HG02840 (cell line): Measurements from ENCODE around the gene IQGAP2.
"Not testable (repeated sequence)": the region's sequence is repeated elsewhere in the genome, so short reads cannot be mapped to it uniquely, and the experiment has no call there.

Source experiments
- ATAC-seq: cut with Tn5 transposase; IDR thresholded peaks from one replicate; pipeline ENCODE4 v1.9.1; 2021; ENCODE audit warnings: mild to moderate bottlenecking, moderate library complexity, moderate number of reproducible peaks; ENCODE audit not compliant: unreplicated experiment, low FRiP score

Gene IQGAP2

GRCh38 chr5:76595755-76596481, 192.8 kb downstream of the IQGAP2 start:
- ATAC-seq = no peak

- no peak for ATAC-seq
Measured at GRCh38 chr5:76598531-76598930, 195.4 kb downstream of the IQGAP2 start.

DNA sequence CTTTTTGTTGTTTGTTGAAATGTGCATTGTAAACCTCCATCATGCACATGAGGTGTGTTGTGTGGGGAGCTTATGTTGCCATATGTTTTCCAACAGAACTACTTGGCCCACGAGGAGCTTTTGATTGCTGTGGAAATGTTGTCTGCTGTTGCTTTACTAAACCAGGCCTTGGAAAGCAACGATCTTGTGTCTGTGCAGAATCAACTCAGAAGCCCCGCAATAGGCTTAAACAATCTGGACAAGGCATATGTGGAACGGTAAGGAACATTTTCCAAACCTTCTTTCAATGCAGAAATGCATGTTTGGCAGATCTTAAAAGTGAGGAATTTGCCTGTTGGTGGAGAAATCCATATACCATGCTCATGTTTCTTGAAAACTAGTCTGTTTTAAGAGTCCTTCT, 197.6 kb downstream of the IQGAP2 start:
- no peak for ATAC-seq

DNA sequence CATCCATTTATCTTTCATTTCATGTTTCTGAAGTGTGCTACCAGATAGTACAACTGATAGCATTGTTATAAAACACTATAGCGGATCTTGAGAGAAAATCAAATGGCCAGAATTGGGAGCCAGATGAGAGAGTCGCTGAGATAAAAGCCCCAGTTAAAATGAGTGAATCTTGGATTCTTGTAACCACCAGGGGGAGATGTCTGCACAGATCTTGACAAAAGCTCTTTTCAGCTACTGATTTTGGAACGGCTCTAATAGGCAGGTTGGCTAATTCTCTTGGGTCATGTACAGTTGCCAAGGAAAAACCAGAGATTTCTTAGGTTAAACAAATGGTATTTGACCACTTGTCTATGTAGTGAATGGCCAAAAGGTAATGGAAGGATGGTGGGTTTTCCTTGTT, 198.4 kb downstream of the IQGAP2 start:
- no peak for ATAC-seq

DNA sequence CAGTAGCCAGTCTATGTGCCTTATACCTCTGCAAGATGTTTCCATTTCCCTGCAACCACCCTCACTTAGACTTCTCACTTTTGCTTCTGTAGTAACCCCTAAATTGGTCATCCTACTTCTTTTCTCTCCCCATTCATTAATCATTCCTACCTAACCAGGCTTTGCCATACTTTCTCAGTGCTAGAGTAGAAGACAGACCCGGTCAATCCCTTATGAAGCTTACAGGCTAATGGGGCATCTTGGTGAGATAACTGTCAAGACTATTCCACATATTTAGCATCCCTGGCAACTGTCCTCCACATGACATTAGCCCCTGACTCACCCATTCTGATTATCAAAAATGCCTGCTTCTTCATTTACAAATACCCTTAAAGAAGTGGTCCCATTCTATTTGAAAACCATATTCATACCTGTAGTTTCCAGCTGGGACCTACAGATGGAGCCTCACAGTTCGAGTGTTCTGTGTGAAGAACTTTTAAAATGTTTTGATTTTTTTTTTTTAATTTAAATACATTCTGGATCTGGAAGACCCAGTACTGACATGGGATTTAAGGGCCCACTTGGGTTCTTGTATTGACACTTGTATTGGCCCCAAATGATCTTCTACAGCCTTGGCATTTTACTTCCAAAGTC, 199.1 kb downstream of the IQGAP2 start:
- ATAC-seq = no peak

- ATAC-seq = not testable (repeated sequence)
Measured at GRCh38 chr5:76603991-76604390, 200.9 kb downstream of the IQGAP2 start.

- no peak for ATAC-seq
Measured at GRCh38 chr5:76604838-76605237, 201.8 kb downstream of the IQGAP2 start.

GRCh38 chr5:76606701-76607100, 203.6 kb downstream of the IQGAP2 start:
- no peak for ATAC-seq

- no peak for ATAC-seq
Measured at GRCh38 chr5:76607353-76607871, 204.3 kb downstream of the IQGAP2 start.

GRCh38 chr5:76608833-76609232, 205.7 kb downstream of the IQGAP2 start:
- no peak for ATAC-seq

DNA sequence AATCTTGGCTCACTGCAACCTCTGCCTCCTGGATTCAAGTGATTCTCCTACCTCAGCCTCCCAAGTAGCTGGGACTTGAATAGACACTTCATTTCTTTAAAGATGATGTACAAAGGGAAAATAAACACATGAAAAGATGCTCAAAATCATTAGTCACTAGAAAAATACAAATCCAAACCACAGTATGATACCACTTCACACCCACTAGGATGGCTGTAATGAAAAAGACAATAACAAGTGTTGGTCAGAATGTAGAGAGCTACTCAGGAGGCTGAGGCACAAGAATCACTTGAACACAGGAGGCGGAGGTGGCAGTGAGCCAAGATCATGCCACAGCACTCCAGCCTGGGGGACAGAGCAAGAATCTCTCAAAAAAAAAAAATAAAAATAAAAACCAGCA, 207.1 kb downstream of the IQGAP2 start:
- ATAC-seq = no peak

GRCh38 chr5:76612942-76613341, 209.9 kb downstream of the IQGAP2 start:
- ATAC-seq = no peak

GRCh38 chr5:76615759-76616158, 212.7 kb downstream of the IQGAP2 start:
- ATAC-seq = no peak

DNA sequence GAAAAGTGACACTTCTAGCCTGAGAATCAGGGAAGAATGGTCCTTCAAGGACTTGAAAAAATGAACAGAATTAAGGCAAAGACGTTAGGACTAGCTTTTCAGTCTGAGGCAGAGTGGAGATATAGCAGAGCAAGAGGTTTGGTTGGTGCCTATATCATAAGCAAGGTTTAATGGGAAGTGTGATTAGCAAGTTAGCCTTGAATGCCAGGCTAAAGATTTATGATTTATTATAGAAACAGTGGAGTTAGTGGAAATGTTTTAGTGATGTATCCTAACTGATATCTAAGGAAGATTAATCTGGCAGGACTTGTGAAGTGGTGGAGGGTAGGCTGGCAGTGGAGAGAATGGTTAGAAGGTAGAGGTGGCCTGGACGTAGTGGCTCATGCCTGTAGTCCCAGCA, 213.1 kb downstream of the IQGAP2 start:
- no peak for ATAC-seq

DNA sequence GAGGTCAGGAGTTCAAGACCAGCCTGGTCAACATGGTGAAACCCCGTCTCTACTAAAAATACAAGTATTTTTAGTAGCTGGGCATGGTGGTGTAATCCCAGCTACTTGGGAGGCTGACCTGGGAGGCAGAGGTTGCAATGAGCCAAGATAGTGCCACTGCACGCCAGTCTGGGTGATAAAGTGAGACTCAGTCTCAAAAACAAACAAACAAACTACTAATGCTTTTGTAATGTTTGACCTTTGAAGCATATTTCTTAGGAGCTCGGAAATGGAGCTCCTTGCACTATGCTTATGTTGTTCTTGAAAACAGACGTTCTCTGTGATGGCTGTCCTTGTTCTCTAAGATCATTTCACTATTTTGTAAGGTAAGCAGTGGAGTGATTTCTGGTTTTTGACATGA, 214.1 kb downstream of the IQGAP2 start:
- no peak for ATAC-seq

DNA sequence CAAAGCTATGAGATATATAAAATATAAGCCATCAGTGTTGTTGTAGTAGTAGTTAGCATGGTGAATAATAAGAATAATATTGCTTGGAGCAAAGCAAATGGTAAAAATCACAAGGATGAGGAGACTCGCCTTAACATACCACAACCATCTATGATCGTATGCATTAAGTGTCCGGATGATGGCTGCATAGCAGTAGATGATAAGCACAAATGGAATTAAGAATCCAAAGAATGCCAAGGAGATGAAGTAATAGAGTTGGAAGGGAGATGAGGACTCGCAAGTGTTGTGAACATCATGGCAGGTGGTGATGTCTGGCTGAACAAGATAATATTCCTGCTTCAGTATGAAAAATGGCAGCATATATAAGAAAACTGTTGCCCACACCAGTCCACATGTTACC, 214.6 kb downstream of the IQGAP2 start:
- ATAC-seq = no peak

- ATAC-seq = no peak
Measured at GRCh38 chr5:76620166-76620565, 217.1 kb downstream of the IQGAP2 start.

DNA sequence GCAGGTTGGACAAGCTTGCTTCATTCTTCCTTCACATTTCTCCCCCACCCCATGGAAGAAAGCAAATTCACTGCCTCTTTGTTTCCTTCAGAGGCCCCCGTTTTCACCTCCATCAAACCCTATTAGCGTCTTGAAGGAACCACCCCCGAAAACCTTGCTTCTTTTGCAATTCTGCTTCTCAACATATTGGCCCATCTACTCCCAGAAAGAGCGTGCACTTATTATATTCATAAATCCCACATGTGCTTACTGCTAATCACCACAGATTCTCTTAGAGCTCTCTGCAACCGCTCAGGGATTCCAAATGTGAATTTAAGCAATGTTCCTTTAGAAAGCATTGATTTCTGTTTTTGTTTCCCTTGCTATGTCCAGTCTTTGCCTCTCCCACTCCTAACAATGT, 219.0 kb downstream of the IQGAP2 start:
- no peak for ATAC-seq

DNA sequence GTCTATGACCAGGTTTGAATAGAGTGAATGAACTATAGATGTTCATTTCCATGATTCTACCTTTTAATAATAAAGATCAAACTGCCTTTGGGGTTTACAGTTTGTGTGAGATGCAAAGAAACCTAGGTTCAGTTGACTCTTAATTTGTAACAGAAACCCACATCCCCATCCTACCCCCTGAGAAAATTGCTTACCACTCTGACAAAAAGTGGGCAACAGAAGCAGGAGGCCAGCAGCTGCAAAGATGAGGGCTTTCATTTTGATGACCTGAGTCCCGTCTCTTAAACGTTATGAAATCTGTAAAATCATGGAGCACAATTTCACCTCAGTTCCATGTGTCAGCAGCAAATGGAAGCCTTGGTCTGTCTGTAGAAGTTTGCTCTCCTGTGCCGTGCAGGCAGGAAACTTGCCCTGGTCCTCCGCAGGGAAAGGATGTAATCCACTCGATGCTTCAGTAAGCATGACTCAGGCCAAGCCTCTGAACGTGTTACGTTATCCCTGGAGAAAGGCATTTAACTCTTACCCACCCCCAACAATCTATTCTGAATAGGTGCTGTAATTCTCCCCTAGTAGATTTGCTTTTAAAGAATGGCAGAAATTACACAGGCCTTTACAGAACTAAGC, 220.0 kb downstream of the IQGAP2 start, which contains the start of gene F2RL2:
F2RL2 (minus strand) TSS at position 431 of the 624 bp plus-strand sequence; CDS start at position 258, 173 bp downstream.
- ATAC-seq = no peak

DNA sequence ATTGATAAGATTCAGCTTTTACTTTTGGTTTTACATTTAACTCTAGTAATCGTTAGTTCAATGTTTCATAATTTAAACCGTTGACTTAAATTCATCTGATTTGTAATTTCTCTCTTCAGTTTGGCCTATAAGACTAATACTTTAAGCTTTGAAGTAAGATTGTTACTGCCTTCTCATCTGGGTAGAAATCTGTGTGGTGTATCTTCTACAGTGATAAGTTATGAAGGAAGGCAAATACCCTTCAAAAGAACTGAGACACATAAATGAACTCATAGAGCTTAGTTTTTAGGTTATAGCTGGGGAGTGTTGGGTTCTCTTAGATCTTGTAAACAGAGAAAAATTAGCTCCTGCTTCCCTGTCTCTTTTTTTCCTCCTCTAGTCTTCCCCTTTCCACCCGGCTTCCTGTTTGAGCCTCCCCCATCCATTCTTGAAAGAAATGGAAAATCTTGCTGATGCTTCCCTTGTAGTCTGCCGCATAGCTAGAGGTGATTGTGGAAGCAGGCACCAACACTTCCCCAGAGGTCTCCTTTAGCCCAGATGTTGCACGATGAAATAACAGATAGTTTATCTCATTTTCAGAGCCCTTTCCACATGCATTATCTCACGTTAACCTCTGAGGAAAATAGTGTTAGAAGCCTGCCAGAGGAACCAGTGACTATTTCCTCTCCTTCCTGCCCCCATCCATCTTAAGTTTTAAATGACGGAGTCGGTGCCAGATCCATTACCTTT, 222.2 kb downstream of the IQGAP2 start:
- no peak for ATAC-seq

- ATAC-seq = no peak
Measured at GRCh38 chr5:76626738-76627137, 223.7 kb downstream of the IQGAP2 start.
